ENCODE results near the gene TEKT3. TPM values are rescaled to one million over a fixed set of nuclear protein-coding genes. Genes with fewer than 3 reads are reported as not detected.

The TEKT3 gene
- polyA plus RNA-seq, 3 donors, result not detected

- Mint-ChIP-seq H3K4me1 (no peaks in the 10 kb centered on the region), H3K4me3 (no peak overlapping the region), H3K27me3 (ENCODE audit: low read depth in 3 of 3) (peaks cover 6 to 15% (median 9%) of the 10 kb centered on the region in 3 donors), H3K36me3 (no peaks in the 10 kb centered on the region), H3K27ac (peak overlapping the region in 1 of 7 donors; percentile 60), H3K9me3 (peaks cover 0 to 5% (median 2%) of the 10 kb centered on the region in 7 donors)
- Histone ChIP-seq H3K36me3 (replicated peaks in 1 of 2; ENCODE audit: control insufficient read depth in 1 of 2, insufficient read depth in 2 of 2, low read length in 2 of 2) (no peaks in the 10 kb centered on the region), H3K9ac (ENCODE audit: insufficient read depth, low read length, poor library complexity, severe bottlenecking) (no peak overlapping the region), H2AFZ (ENCODE audit: insufficient read depth, low read depth, low read length, poor library complexity, severe bottlenecking) (no peak overlapping the region), H3K4me1 (ENCODE audit: control insufficient read depth in 1 of 2, insufficient read depth in 2 of 2, low read length in 2 of 2) (no peaks in the 10 kb centered on the region), H3K27ac (ENCODE audit: low read depth in 1 of 2, low read length in 2 of 2) (no peak overlapping the region), H3K4me3 (replicated peaks in 1 of 3; ENCODE audit: low read depth in 2 of 3, low read length in 3 of 3) (no peak overlapping the region), H3K79me2 (ENCODE audit: insufficient read depth, low read length) (no peaks in the 10 kb centered on the region), H3K9me3 (replicated peaks in 1 of 2; ENCODE audit: control insufficient read depth in 1 of 2, insufficient read depth in 1 of 2, low read length in 2 of 2) (no peaks in the 10 kb centered on the region), H3K4me2 (replicated peaks; ENCODE audit: extremely low read depth, low read length, poor library complexity, severe bottlenecking) (no peak overlapping the region), H3K27me3 (ENCODE audit: control insufficient read depth in 2 of 2, insufficient read depth in 2 of 2, low read length in 2 of 2) (peaks cover 0 to 4% of the 10 kb centered on the region in 2 donors), H4K20me1 (ENCODE audit: insufficient read depth, low read length) (no peaks in the 10 kb centered on the region)
- no peak for DNase-seq
- TF ChIP-seq, protein P1, sequence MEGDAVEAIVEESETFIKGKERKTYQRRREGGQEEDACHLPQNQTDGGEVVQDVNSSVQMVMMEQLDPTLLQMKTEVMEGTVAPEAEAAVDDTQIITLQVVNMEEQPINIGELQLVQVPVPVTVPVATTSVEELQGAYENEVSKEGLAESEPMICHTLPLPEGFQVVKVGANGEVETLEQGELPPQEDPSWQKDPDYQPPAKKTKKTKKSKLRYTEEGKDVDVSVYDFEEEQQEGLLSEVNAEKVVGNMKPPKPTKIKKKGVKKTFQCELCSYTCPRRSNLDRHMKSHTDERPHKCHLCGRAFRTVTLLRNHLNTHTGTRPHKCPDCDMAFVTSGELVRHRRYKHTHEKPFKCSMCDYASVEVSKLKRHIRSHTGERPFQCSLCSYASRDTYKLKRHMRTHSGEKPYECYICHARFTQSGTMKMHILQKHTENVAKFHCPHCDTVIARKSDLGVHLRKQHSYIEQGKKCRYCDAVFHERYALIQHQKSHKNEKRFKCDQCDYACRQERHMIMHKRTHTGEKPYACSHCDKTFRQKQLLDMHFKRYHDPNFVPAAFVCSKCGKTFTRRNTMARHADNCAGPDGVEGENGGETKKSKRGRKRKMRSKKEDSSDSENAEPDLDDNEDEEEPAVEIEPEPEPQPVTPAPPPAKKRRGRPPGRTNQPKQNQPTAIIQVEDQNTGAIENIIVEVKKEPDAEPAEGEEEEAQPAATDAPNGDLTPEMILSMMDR (IDR thresholded peaks at IDR 0.05), result no peak
- intact Hi-C loops (cut with micrococcal nuclease), result no loop called here
- 98% methylated on average over 4 of the region's 9 CpGs for WGBS (ENCODE audit: insufficient coverage)
Observed at GRCh38 chr17:15371376-15372130, 30.2 kb upstream of the TEKT3 start.

GRCh38 chr17:15368600-15368999, 27.2 kb upstream of the TEKT3 start:
- Histone ChIP-seq H3K79me2 (ENCODE audit: insufficient read depth, low read length) (no peaks in the 10 kb centered on the region), H4K20me1 (ENCODE audit: insufficient read depth, low read length) (no peaks in the 10 kb centered on the region), H3K27ac (ENCODE audit: low read depth in 1 of 2, low read length in 2 of 2) (no peak overlapping the region), H3K27me3 (ENCODE audit: control insufficient read depth in 2 of 2, insufficient read depth in 2 of 2, low read length in 2 of 2) (peaks cover 0 to 4% of the 10 kb centered on the region in 2 donors), H3K36me3 (replicated peaks in 1 of 2; ENCODE audit: control insufficient read depth in 1 of 2, insufficient read depth in 2 of 2, low read length in 2 of 2) (no peaks in the 10 kb centered on the region), H3K4me2 (replicated peaks; ENCODE audit: extremely low read depth, low read length, poor library complexity, severe bottlenecking) (no peak overlapping the region), H2AFZ (ENCODE audit: insufficient read depth, low read depth, low read length, poor library complexity, severe bottlenecking) (no peak overlapping the region), H3K9me3 (replicated peaks in 1 of 2; ENCODE audit: control insufficient read depth in 1 of 2, insufficient read depth in 1 of 2, low read length in 2 of 2) (no peaks in the 10 kb centered on the region), H3K4me3 (replicated peaks in 1 of 3; ENCODE audit: low read depth in 2 of 3, low read length in 3 of 3) (no peak overlapping the region), H3K9ac (ENCODE audit: insufficient read depth, low read length, poor library complexity, severe bottlenecking) (no peak overlapping the region), H3K4me1 (ENCODE audit: control insufficient read depth in 1 of 2, insufficient read depth in 2 of 2, low read length in 2 of 2) (no peaks in the 10 kb centered on the region)
- intact Hi-C loops (cut with micrococcal nuclease), result no loop called here
- WGBS (ENCODE audit: insufficient coverage), result 78% methylated on average over 1 of the region's 2 CpGs
- Mint-ChIP-seq H3K36me3 (no peaks in the 10 kb centered on the region), H3K4me3 (no peak overlapping the region), H3K9me3 (peaks cover 0 to 11% (median 3%) of the 10 kb centered on the region in 7 donors), H3K27ac (no peak overlapping the region), H3K4me1 (no peaks in the 10 kb centered on the region), H3K27me3 (ENCODE audit: low read depth in 3 of 3) (peaks cover 4 to 9% (median 6%) of the 10 kb centered on the region in 3 donors)
- no peak for DNase-seq
- TF ChIP-seq, protein P1 (IDR thresholded peaks at IDR 0.05), result no peak

All from CD14-positive monocyte (primary cell).